GM04504 (cell line): ENCODE measurements around the gene PRKACB.

Source experiments
- DNase-seq: peaks from one replicate; pipeline ENCODE4 v3.0.0-alpha.2; 2012; ENCODE audit warnings: low read depth

PRKACB gene

GRCh38 chr1:84156210-84156621 lies 12.1 kb downstream of the PRKACB start:
- peak; percentile 65 for DNase-seq

- DNase-seq: no peak
Measured at GRCh38 chr1:84159533-84160240, 15.6 kb downstream of the PRKACB start.

GRCh38 chr1:84162295-84162694 lies 18.2 kb downstream of the PRKACB start:
- DNase-seq: no peak

GRCh38 chr1:84163123-84163931 lies 19.3 kb downstream of the PRKACB start:
- DNase-seq: no peak

GRCh38 chr1:84164161-84164560 lies 20.1 kb downstream of the PRKACB start:
- DNase-seq: no peak

- no peak for DNase-seq
Measured at GRCh38 chr1:84164567-84165021, 20.5 kb downstream of the PRKACB start.

- no peak for DNase-seq
Measured at GRCh38 chr1:84165601-84166000, 21.5 kb downstream of the PRKACB start.

- DNase-seq: no peak
Measured at GRCh38 chr1:84166797-84167196, 22.7 kb downstream of the PRKACB start.

GRCh38 chr1:84168783-84169182 lies 24.7 kb downstream of the PRKACB start:
- DNase-seq: no peak

GRCh38 chr1:84170171-84170570 lies 26.1 kb downstream of the PRKACB start:
- DNase-seq: no peak

- DNase-seq: no peak
Measured at GRCh38 chr1:84171481-84171880, 27.4 kb downstream of the PRKACB start.

GRCh38 chr1:84174051-84174556 lies 30.0 kb downstream of the PRKACB start:
- peak; percentile 6 for DNase-seq

GRCh38 chr1:84181350-84182005 lies 37.4 kb downstream of the PRKACB start:
- DNase-seq: no peak

GRCh38 chr1:84190455-84190854 lies 46.4 kb downstream of the PRKACB start:
- no peak for DNase-seq

- no peak for DNase-seq
Measured at GRCh38 chr1:84192681-84193080, 48.6 kb downstream of the PRKACB start.

- DNase-seq: no peak
Measured at GRCh38 chr1:84198832-84199231, 54.8 kb downstream of the PRKACB start.

GRCh38 chr1:84199257-84199656 lies 55.2 kb downstream of the PRKACB start:
- DNase-seq: no peak

GRCh38 chr1:84202126-84202525 lies 58.1 kb downstream of the PRKACB start:
- DNase-seq: no peak

GRCh38 chr1:84206375-84206774 lies 62.3 kb downstream of the PRKACB start:
- DNase-seq: no peak

GRCh38 chr1:84208935-84209334 lies 64.9 kb downstream of the PRKACB start:
- no peak for DNase-seq

GRCh38 chr1:84214115-84214956 lies 70.3 kb downstream of the PRKACB start:
- no peak for DNase-seq

GRCh38 chr1:84217239-84217638 lies 73.2 kb downstream of the PRKACB start:
- no peak for DNase-seq
